ENCODE measurements around the gene TTC9B. TPM values are rescaled to one million over a fixed set of nuclear protein-coding genes. Genes with fewer than 3 reads are reported as not detected.
A peak's percentile ranks its signal among the peaks of the same experiment; 100 is the strongest.
"Not testable (repeated sequence)": the region's sequence is repeated elsewhere in the genome, so short reads cannot be mapped to it uniquely, and the experiment has no call there.

Gene TTC9B
- total RNA-seq, 1 donor from 2014 or later = not detected

DNA sequence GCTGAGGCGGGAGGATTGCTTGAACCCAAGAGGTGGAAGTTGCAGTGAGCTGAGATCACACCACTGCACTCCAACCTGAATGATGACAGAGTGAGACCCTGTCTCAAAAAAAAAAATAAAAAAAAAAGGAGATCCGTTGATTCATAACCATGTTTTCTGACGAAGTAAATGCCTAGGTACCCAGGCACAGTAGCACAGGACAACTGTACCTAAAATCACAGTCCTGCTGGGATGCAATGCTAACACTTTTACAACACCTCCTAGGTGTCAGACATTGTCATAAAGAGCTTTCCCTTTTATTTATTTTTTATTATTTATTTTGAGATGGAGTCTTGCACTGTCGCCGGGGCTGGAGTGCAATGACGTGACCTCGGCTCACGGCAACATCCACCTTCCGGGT is 2.5 kb upstream of the TTC9B start:
- intact Hi-C loops (cut with DNase I) = loop anchor here (5.0 to 10.0 kb wide), 2 partner anchors 67 to 376 kb away; partner anchors contain the start of genes AKT2 and FBL
- DNase-seq (ENCODE audit: low spot score in 2 of 2) = no peak
- Histone ChIP-seq H3K27ac (no peak overlapping the region), H3K9me3 (no peaks in the 10 kb centered on the region), H3K36me3 (no peaks in the 10 kb centered on the region), H3K27me3 (peaks cover 34% of the 10 kb centered on the region), H3K4me3 (no peak overlapping the region), H3K4me1 (no peaks in the 10 kb centered on the region)
- TF ChIP-seq, protein P1, sequence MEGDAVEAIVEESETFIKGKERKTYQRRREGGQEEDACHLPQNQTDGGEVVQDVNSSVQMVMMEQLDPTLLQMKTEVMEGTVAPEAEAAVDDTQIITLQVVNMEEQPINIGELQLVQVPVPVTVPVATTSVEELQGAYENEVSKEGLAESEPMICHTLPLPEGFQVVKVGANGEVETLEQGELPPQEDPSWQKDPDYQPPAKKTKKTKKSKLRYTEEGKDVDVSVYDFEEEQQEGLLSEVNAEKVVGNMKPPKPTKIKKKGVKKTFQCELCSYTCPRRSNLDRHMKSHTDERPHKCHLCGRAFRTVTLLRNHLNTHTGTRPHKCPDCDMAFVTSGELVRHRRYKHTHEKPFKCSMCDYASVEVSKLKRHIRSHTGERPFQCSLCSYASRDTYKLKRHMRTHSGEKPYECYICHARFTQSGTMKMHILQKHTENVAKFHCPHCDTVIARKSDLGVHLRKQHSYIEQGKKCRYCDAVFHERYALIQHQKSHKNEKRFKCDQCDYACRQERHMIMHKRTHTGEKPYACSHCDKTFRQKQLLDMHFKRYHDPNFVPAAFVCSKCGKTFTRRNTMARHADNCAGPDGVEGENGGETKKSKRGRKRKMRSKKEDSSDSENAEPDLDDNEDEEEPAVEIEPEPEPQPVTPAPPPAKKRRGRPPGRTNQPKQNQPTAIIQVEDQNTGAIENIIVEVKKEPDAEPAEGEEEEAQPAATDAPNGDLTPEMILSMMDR (IDR thresholded peaks at IDR 0.05) = no peak

DNA sequence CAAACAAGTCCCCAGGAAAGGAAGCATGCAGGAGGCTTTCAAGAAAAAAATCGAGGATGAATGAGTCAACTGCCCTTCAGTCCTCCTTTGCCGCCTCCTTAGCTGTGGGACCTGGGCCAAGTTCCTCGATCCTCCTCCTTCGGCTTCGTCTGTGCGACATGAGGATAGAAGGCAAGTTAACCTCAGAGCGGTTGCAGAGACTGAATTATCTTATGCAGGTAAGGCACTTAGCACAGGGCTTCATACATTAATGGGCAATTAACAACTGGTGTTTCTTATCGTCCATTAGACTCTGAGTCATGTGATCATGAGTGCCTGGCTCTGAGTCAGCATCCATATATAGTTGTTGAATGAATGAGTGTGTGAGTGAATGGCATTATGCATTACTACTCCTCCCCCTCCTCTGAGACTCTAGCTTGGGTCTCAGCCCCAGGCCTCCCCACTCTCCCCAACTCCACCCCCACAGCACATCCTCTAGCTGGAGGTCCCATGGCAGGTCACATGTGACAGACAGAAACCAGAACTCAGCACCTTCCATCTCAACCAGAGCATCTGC is 1.6 kb upstream of the TTC9B start:
- peaks cover 29% of the 10 kb centered on the region for H3K27me3 ChIP-seq
- H3K4me1 ChIP-seq = no peaks in the 10 kb centered on the region
- no peak for DNase-seq (ENCODE audit: low spot score in 2 of 2)
- TF ChIP-seq, protein P1 (IDR thresholded peaks at IDR 0.05) = no peak
- H3K9me3 ChIP-seq = no peaks in the 10 kb centered on the region
- no peaks in the 10 kb centered on the region for H3K36me3 ChIP-seq
- no peak overlapping the region for H3K27ac ChIP-seq
- no peak overlapping the region for H3K4me3 ChIP-seq
- intact Hi-C loops (cut with DNase I) = loop anchor here (5.0 to 10.0 kb wide), 2 partner anchors 68 to 375 kb away; partner anchors contain the start of genes AKT2 and FBL

DNA sequence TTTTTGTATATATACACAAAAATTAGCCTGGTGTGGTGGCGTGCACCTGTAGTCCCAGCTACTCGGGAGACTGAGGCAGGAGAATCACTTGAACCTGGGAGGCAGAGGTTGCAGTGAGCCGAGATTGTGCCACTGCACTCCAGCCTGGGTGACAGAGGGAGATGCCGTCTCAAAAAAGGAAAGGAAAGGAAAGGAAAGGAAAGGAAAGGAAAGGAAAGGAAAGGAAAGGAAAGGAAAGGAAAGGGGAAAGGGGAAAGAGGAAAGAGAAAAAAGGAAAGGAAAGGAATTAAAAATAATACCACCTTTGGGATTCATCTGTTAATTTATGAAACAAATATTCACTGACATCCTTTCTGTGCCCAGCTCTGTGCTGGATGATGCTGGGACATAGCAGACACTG is 845 bp upstream of the TTC9B start:
- H3K36me3 ChIP-seq; DNase-seq (ENCODE audit: low spot score in 2 of 2); H3K4me1 ChIP-seq; H3K4me3 ChIP-seq; H3K9me3 ChIP-seq; H3K27ac ChIP-seq; intact Hi-C loops (cut with DNase I): not testable (repeated sequence)
- H3K27me3 ChIP-seq = peaks cover 23% of the 10 kb centered on the region

DNA sequence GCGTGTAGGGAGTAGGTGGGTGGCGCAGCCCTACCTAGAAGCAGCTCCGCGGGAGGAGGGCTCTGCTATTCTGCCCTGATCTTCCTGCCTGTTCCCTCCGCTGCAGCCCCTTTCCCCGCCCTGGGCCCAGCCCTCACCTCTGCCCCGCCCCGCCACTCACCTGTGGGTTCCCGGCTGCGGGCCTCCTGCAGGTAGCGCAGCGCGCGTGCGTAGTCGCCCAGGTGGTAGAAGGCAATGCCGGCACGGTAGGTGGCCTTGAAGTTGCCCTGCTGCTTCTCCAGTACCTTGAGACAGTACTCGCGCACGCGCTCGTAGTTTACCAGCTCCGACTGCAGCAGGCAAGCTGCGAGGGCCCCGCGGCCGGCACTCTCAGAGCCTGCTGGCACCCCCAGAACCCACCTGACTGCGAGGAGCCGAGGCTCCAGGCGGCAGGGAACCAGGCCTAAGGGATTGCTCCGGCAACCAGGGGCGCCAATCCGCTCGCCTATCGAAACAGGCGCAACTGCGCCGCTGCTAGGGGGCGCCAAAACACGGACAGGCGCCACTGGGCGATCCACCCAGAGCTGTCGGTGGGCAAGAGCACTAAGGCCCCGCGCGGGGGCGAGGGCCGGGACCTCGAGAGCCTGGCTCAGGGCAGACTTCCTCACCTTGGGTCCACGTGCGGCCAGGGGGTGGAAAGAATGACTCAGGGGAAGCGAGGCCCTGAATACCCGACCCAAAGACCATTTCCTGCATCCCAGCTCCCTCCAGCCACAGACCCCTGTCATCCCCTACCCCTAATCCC is 965 bp downstream of the TTC9B start:
- intact Hi-C loops (cut with DNase I) = no loop called here
- TF ChIP-seq, protein P1 (IDR thresholded peaks at IDR 0.05) = peak in 1 of 3 experiments; percentile 13
- Histone ChIP-seq H3K4me3 (no peak overlapping the region), H3K27me3 (peaks cover 14% of the 10 kb centered on the region), H3K27ac (no peak overlapping the region), H3K36me3 (peaks cover 0 to 6% of the 10 kb centered on the region in 2 donors), H3K9me3 (no peaks in the 10 kb centered on the region), H3K4me1 (no peaks in the 10 kb centered on the region)
- no peak for DNase-seq (ENCODE audit: low spot score in 2 of 2)

DNA sequence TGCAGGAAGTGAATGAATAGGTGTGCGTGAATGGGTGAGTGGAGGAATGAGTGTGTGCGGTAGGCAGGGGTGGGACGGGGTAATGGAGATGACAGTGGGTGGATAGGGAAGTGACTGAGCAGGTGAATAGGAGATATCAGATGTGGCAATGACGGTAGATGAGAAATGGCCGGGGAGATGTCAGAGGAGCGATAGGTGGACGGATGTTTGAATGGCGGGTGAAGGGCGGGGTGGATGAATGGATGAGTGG is 1.5 kb downstream of the TTC9B start:
- TF ChIP-seq, protein P1 (IDR thresholded peaks at IDR 0.05) = no peak
- Histone ChIP-seq H3K27ac (no peak overlapping the region), H3K9me3 (no peaks in the 10 kb centered on the region), H3K4me1 (no peaks in the 10 kb centered on the region), H3K27me3 (peaks cover 14% of the 10 kb centered on the region), H3K4me3 (no peak overlapping the region), H3K36me3 (peaks cover 0 to 8% of the 10 kb centered on the region in 2 donors)
- no peak for DNase-seq (ENCODE audit: low spot score in 2 of 2)
- intact Hi-C loops (cut with DNase I) = no loop called here

DNA sequence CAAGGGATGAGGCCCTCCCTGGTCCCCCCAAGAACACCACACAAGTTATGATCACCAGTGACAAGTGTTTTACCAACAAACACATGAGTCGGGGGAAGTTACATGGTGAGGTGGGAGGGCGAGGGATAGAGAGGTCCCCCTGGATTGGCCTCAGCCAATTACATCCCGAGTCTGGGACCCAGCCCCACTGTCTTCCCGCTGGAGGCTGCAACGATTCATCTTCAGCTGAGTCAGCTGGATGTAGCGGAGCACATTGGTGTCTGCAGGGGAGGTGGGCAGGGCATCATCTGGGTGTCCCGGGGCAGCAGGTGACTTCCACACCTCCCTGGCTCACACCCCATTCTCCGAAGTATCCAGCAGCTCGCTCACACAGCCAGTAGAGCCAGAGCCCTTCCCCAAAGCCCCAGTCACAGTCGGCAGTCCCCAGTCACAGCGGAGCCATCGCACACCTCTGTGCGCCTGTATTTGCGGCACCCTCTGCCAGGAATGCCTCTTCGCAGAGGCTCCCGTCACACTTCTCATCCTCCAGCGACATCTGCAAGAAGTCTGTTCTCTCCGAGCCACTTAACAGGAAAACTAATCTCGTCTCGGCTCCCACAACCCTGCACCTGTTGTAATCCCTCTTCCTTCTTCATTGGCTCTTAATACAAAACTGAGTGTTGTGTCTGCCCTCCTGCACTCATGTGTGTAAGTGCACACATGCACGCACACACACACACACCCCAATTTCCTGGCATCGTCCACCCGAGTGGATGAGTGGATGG is 2.0 kb downstream of the TTC9B start:
- no peak for DNase-seq (ENCODE audit: low spot score in 2 of 2)
- no peaks in the 10 kb centered on the region for H3K9me3 ChIP-seq
- H3K27ac ChIP-seq = no peak overlapping the region
- H3K4me3 ChIP-seq = no peak overlapping the region
- no peaks in the 10 kb centered on the region for H3K4me1 ChIP-seq
- peaks cover 0 to 12% of the 10 kb centered on the region in 2 donors for H3K36me3 ChIP-seq
- H3K27me3 ChIP-seq = peaks cover 14% of the 10 kb centered on the region
- intact Hi-C loops (cut with DNase I) = no loop called here
- TF ChIP-seq, protein P1 (IDR thresholded peaks at IDR 0.05) = no peak
